Measurements from ENCODE around the gene GAS1. TPM values are rescaled to one million over a fixed set of nuclear protein-coding genes. Genes with fewer than 3 reads are reported as not detected.

GAS1 gene
- total RNA-seq, 6 donors from 2014 or later: 5.5 to 25.6 (median 12.5) TPM

DNA sequence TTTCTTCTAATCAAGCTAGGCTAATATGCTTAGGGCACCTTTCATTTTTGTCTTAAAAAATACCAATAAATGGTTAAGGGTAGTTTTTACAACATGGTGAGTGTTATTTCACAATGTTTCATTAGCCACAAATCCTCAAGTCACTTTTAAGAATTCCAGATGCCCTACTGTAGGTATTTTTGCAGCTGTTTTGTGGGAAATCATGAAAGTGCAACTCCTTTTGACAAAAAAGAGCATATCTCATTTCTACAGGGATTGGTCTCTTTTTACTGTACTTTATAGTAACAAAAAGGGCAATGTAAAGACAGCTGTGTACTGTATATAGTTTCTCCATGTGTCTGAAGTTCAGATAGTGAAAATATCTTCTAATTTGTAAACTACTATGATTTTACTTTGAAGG, 28.3 kb upstream of the GAS1 start:
- no peak for TF ChIP-seq POLR2AphosphoS5 (IDR thresholded peaks at IDR 0.05)
- no peak for TF ChIP-seq CTCF (IDR thresholded peaks at IDR 0.05)
- TF ChIP-seq EP300 (IDR thresholded peaks at IDR 0.05): no peak
- no peaks in the 10 kb centered on the region for H3K4me1 ChIP-seq
- no peaks in the 10 kb centered on the region for H3K9me3 ChIP-seq
- no peaks in the 10 kb centered on the region for H3K36me3 ChIP-seq
- no peak overlapping the region for H3K4me3 ChIP-seq
- no peak overlapping the region for H3K27ac ChIP-seq
- ATAC-seq (ENCODE audit: low FRiP score in 2 of 2): no peak
- no peak for DNase-seq
- no peaks in the 10 kb centered on the region for H3K27me3 ChIP-seq

DNA sequence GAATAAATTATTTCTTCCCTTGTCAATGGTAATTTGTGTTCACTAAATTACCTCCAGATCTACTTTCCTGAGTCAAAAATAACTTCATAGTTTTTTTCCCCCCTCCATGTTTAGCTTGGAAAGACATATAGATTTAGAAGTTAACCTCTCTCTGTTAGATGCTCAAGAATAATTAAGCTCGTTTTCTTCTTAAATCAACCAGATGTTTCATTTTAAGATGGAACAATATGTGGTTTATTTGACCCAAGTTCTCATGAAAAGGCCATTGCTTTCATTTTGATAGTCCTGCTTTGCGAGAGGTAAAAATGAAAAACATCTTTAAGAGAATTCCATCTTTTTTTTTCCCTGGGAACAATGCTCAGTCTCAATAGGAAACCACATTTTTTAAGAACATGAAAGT, 27.7 kb upstream of the GAS1 start:
- Histone ChIP-seq H3K27me3 (no peaks in the 10 kb centered on the region), H3K4me1 (no peaks in the 10 kb centered on the region), H3K36me3 (no peaks in the 10 kb centered on the region), H3K4me3 (no peak overlapping the region), H3K9me3 (no peaks in the 10 kb centered on the region), H3K27ac (no peak overlapping the region)
- 72 to 73% methylated on average over 2 of the region's 2 CpGs for WGBS, 2 donors
- ATAC-seq (ENCODE audit: low FRiP score in 2 of 2) (no peak), DNase-seq (no peak)
- TF ChIP-seq POLR2A (IDR thresholded peaks at IDR 0.05) (no peak), POLR2AphosphoS5 (IDR thresholded peaks at IDR 0.05) (no peak), EP300 (IDR thresholded peaks at IDR 0.05) (no peak), CTCF (IDR thresholded peaks at IDR 0.05) (no peak)

GRCh38 chr9:86974421-86974820, 27.1 kb upstream of the GAS1 start:
- WGBS, 2 donors: 86% methylated on average over 2 of the region's 2 CpGs
- Histone ChIP-seq H3K36me3 (no peaks in the 10 kb centered on the region), H3K27ac (no peak overlapping the region), H3K4me3 (no peak overlapping the region), H3K9me3 (no peaks in the 10 kb centered on the region), H3K27me3 (no peaks in the 10 kb centered on the region), H3K4me1 (no peaks in the 10 kb centered on the region)
- DNase-seq (no peak), ATAC-seq (ENCODE audit: low FRiP score in 2 of 2) (no peak)
- TF ChIP-seq CTCF (IDR thresholded peaks at IDR 0.05): no peak

DNA sequence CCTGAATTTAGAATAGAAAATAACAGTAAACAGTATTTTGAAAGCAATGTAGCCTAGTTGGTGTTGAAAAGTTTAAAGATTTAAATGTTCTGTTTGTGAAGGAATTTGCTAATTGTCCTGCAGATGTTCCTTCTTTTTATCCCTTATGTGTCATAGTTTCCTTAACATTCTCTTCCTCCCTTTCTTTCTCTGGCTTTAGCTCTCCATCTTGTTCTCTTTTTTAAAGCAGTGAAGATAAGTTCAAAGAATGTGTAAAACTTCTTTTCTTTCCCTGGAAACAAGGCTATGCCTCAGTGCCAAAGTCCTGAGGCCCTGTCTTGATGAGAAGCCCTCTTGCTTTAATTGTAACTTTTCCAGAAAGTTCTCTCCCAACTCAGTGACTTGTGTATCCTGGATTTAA, 24.4 kb upstream of the GAS1 start:
- H3K36me3 ChIP-seq: no peaks in the 10 kb centered on the region
- H3K27ac ChIP-seq: no peak overlapping the region
- peaks cover 0 to 3% (median 0%) of the 10 kb centered on the region in 4 donors for H3K4me1 ChIP-seq
- H3K9me3 ChIP-seq: no peaks in the 10 kb centered on the region
- H3K27me3 ChIP-seq: no peaks in the 10 kb centered on the region
- TF ChIP-seq POLR2AphosphoS5 (IDR thresholded peaks at IDR 0.05): no peak
- ATAC-seq (ENCODE audit: low FRiP score in 2 of 2) (no peak), DNase-seq (no peak)
- H3K4me3 ChIP-seq: no peak overlapping the region

- no peak for DNase-seq
- 74 to 76% methylated on average over 2 to 8 of the region's 8 CpGs for WGBS, 2 donors
- H3K27ac ChIP-seq: no peak overlapping the region
These were observed 21.1 kb upstream of the GAS1 start for GRCh38 chr9:86968258-86968920.

More at GRCh38 chr9:86968258-86968920, 21.1 kb upstream of the GAS1 start:
- H3K9me3 ChIP-seq: no peaks in the 10 kb centered on the region
- TF ChIP-seq POLR2AphosphoS5 (IDR thresholded peaks at IDR 0.05) (no peak), CTCF (IDR thresholded peaks at IDR 0.05) (no peak), POLR2A (IDR thresholded peaks at IDR 0.05) (no peak), EP300 (IDR thresholded peaks at IDR 0.05) (no peak)
- peaks cover 0 to 3% (median 0%) of the 10 kb centered on the region in 4 donors for H3K4me1 ChIP-seq
- no peaks in the 10 kb centered on the region for H3K27me3 ChIP-seq
- no peak overlapping the region for H3K4me3 ChIP-seq
- H3K36me3 ChIP-seq: no peaks in the 10 kb centered on the region
- ATAC-seq (ENCODE audit: low FRiP score in 2 of 2): peak in 1 of 2 donors; percentile 69
